ENCODE measurements around the gene MIPOL1.
"Not testable (repeated sequence)": the region's sequence is repeated elsewhere in the genome, so short reads cannot be mapped to it uniquely, and the experiment has no call there.

The MIPOL1 gene

GRCh38 chr14:37197421-37198272, at the start of gene MIPOL1:
MIPOL1 (plus strand) TSS chr14:37197937; CDS start chr14:37247889, 49,952 bp downstream.
- ATAC-seq, result peak; percentile 48 to 65

- ATAC-seq, result no peak
Observed at GRCh38 chr14:37150414-37150813, 47.3 kb upstream of the MIPOL1 start.

GRCh38 chr14:37153005-37153404, 44.7 kb upstream of the MIPOL1 start:
- no peak for ATAC-seq

GRCh38 chr14:37153483-37153882, 44.3 kb upstream of the MIPOL1 start:
- ATAC-seq, result no peak

GRCh38 chr14:37157987-37158386, 39.8 kb upstream of the MIPOL1 start:
- no peak for ATAC-seq

GRCh38 chr14:37162307-37162706, 35.4 kb upstream of the MIPOL1 start:
- not testable (repeated sequence) for ATAC-seq

GRCh38 chr14:37165794-37166193, 31.9 kb upstream of the MIPOL1 start:
- ATAC-seq, result no peak

- ATAC-seq, result no peak
Observed at GRCh38 chr14:37167151-37168047, 30.3 kb upstream of the MIPOL1 start.

- ATAC-seq, result no peak
Observed at GRCh38 chr14:37168721-37169120, 29.0 kb upstream of the MIPOL1 start.

- ATAC-seq, result no peak
Observed at GRCh38 chr14:37170237-37170636, 27.5 kb upstream of the MIPOL1 start.

- ATAC-seq, result no peak
Observed at GRCh38 chr14:37170993-37171392, 26.7 kb upstream of the MIPOL1 start.

GRCh38 chr14:37171678-37172023, 26.1 kb upstream of the MIPOL1 start:
- no peak for ATAC-seq

- ATAC-seq, result no peak
Observed at GRCh38 chr14:37172024-37172869, 25.5 kb upstream of the MIPOL1 start, which contains the start of gene SLC25A21. SLC25A21 (minus strand) TSS chr14:37172606.

GRCh38 chr14:37172936-37173614, 24.7 kb upstream of the MIPOL1 start:
- no peak for ATAC-seq

GRCh38 chr14:37179896-37180502, 17.7 kb upstream of the MIPOL1 start:
- ATAC-seq, result no peak

GRCh38 chr14:37180886-37181285, 16.9 kb upstream of the MIPOL1 start:
- not testable (repeated sequence) for ATAC-seq

- no peak for ATAC-seq
Observed at GRCh38 chr14:37181441-37181840, 16.3 kb upstream of the MIPOL1 start.

- ATAC-seq, result not testable (repeated sequence)
Observed at GRCh38 chr14:37184520-37184919, 13.2 kb upstream of the MIPOL1 start.

- ATAC-seq, result no peak
Observed at GRCh38 chr14:37185670-37186069, 12.1 kb upstream of the MIPOL1 start.

GRCh38 chr14:37186865-37187264, 10.9 kb upstream of the MIPOL1 start:
- no peak for ATAC-seq

GRCh38 chr14:37187294-37187693, 10.4 kb upstream of the MIPOL1 start:
- ATAC-seq, result no peak
